ENCODE measurements around the gene SATB1.

- TF ChIP-seq POLR2A (IDR thresholded peaks at IDR 0.05) (no peak), CTCF (IDR thresholded peaks at IDR 0.05) (no peak)
Measured at GRCh38 chr3:18351069-18351628, 74.0 kb downstream of the SATB1 start.
